NCI-H1105 (cell line): ENCODE data around the gene UBE2S.
"Not testable (repeated sequence)": the region's sequence is repeated elsewhere in the genome, so short reads cannot be mapped to it uniquely, and the experiment has no call there.

Source experiments
- DNase-seq: peaks from one replicate; lab custom pipeline; 2025; lab: John Stamatoyannopoulos, UW

UBE2S gene

GRCh38 chr19:55406091-55406825 lies 1.3 kb downstream of the UBE2S start:
- DNase-seq = no peak

GRCh38 chr19:55405638-55406037 lies 1.9 kb downstream of the UBE2S start:
- DNase-seq = no peak

- no peak for DNase-seq
Observed at GRCh38 chr19:55402509-55402908, 5.1 kb downstream of the UBE2S start.

GRCh38 chr19:55401390-55401789 lies 6.2 kb downstream of the UBE2S start:
- DNase-seq = not testable (repeated sequence)

- DNase-seq = no peak
Observed at GRCh38 chr19:55400281-55401087, 7.1 kb downstream of the UBE2S start.

GRCh38 chr19:55398200-55398925 lies 9.2 kb downstream of the UBE2S start:
- no peak for DNase-seq

GRCh38 chr19:55392820-55393761 lies 14.5 kb downstream of the UBE2S start:
- no peak for DNase-seq

- no peak for DNase-seq
Observed at GRCh38 chr19:55391702-55392615, 15.6 kb downstream of the UBE2S start.

GRCh38 chr19:55391191-55391670 lies 16.4 kb downstream of the UBE2S start:
- no peak for DNase-seq

GRCh38 chr19:55390461-55390880 lies 17.1 kb downstream of the UBE2S start:
- no peak for DNase-seq

GRCh38 chr19:55389386-55390317 lies 17.9 kb downstream of the UBE2S start:
- no peak for DNase-seq

- no peak for DNase-seq
Observed at GRCh38 chr19:55387736-55388497, 19.7 kb downstream of the UBE2S start.

GRCh38 chr19:55386493-55386971 lies 21.1 kb downstream of the UBE2S start:
- DNase-seq = no peak

- peak; percentile 99 for DNase-seq
Observed at GRCh38 chr19:55385724-55386492, 21.7 kb downstream of the UBE2S start, which contains the start of gene RPL28. Gene RPL28, plus strand, starts transcription at chr19:55385932. Its CDS starts 426 bp downstream, at chr19:55386358.

- peak; percentile 97 for DNase-seq
Observed at GRCh38 chr19:55384920-55385723, 22.5 kb downstream of the UBE2S start.

GRCh38 chr19:55384131-55384919 lies 23.3 kb downstream of the UBE2S start, which contains the start of gene TMEM238:
Gene TMEM238, minus strand, starts transcription at chr19:55384292. Its CDS starts 33 bp downstream, at chr19:55384259.
- peak; percentile 12 for DNase-seq
